H1 (cell line): Measurements from ENCODE around the gene ERH. TPM values are rescaled to one million over a fixed set of nuclear protein-coding genes. Genes with fewer than 3 reads are reported as not detected.

Source experiments
- CTCF ChIA-PET: fragments of 300-600 bp; sonication (Branson Sonifier 250); formaldehyde crosslinking; loops from one replicate; lab custom pipeline; 2021; ENCODE audit not compliant: partially characterized antibody; lab: Charles Lee
- POLR2A ChIA-PET: fragments of 300-600 bp; sonication (Branson Sonifier 250); formaldehyde crosslinking; loops from one replicate; lab custom pipeline; 2021; ENCODE audit warnings: inconsistent platforms; ENCODE audit not compliant: partially characterized antibody; lab: Charles Lee
- DNase-seq, 2 experiments: peaks; one replicate each; pipeline versions ENCODE4 v3.0.0 to v3.0.0-alpha.2; 2010 to 2022; ENCODE audit warnings: low spot score in 2 of 2, low read depth in 1 of 2, mixed read lengths in 1 of 2
- FAIRE-seq: peaks from 2 replicates; lab custom pipeline; 2011; peaks lifted over from hg19 to GRCh38; lab: Jason Lieb, UNC
- H2AFZ ChIP-seq: 2 replicates; pipeline ENCODE4 v1.8.1; 2012; ENCODE audit warnings: low read length, inconsistent platforms
- H2AK5ac ChIP-seq: 2 replicates; pipeline ENCODE4 v1.6.1; 2013; ENCODE audit warnings: low read depth, low read length
- H2BK120ac ChIP-seq: replicated peaks from 2 replicates; pipeline ENCODE3; 2013; ENCODE audit warnings: low read depth, low read length, inconsistent platforms
- H2BK12ac ChIP-seq: 2 replicates; pipeline ENCODE4 v1.6.1; 2013; ENCODE audit warnings: low read depth, low read length
- H2BK15ac ChIP-seq: 2 replicates; pipeline ENCODE4 v1.6.1; 2013; ENCODE audit warnings: low read length
- H2BK20ac ChIP-seq: 2 replicates; pipeline ENCODE4 v1.6.1; 2013; ENCODE audit warnings: low read length
- H2BK5ac ChIP-seq: 2 replicates; pipeline ENCODE4 v1.6.1; 2013; ENCODE audit warnings: low read depth, low read length
- H3K14ac ChIP-seq: 2 replicates; pipeline ENCODE4 v1.6.1; 2013; ENCODE audit warnings: inconsistent platforms; ENCODE audit not compliant: insufficient read length
- H3K18ac ChIP-seq: 2 replicates; pipeline ENCODE4 v1.6.1; 2013; ENCODE audit warnings: low read length; ENCODE audit errors: extremely low read depth
- H3K23ac ChIP-seq: 2 replicates; pipeline ENCODE4 v1.6.1; 2013; ENCODE audit warnings: inconsistent platforms; ENCODE audit not compliant: insufficient read length
- H3K23me2 ChIP-seq: 2 replicates; pipeline ENCODE4 v1.6.1; 2013; ENCODE audit warnings: low read depth, low read length
- H3K27ac ChIP-seq: 2 replicates; pipeline ENCODE4 v1.6.1; 2011; ENCODE audit warnings: low read depth, low read length, inconsistent platforms
- H3K27me3 ChIP-seq, 4 experiments: replicated peaks in 1 of 4; 1 replicate in 1 of 4; 2 replicates in 3 of 4; pipeline versions ENCODE4 v1.6.1 to v1.8.1; 2011 to 2013; ENCODE audit warnings: low read length in 3 of 4, mild to moderate bottlenecking in 3 of 4, inconsistent platforms in 2 of 4, mixed read lengths in 2 of 4, moderate library complexity in 1 of 4; ENCODE audit not compliant: control insufficient read depth in 3 of 4, insufficient read depth in 3 of 4; ENCODE audit errors: extremely low read depth in 1 of 4
- H3K36me3 ChIP-seq, 4 experiments: 2 replicates each; pipeline versions ENCODE4 v1.6.1 to v1.8.1; 2011 to 2013; ENCODE audit warnings: mild to moderate bottlenecking in 4 of 4, low read length in 3 of 4, moderate library complexity in 2 of 4, control low read depth in 1 of 4, inconsistent platforms in 1 of 4; ENCODE audit not compliant: insufficient read depth in 4 of 4, control insufficient read depth in 2 of 4
- H3K4ac ChIP-seq: replicated peaks from 2 replicates; pipeline ENCODE3; 2013; ENCODE audit warnings: low read length, low read depth, mixed read lengths, inconsistent platforms; ENCODE audit not compliant: insufficient read length
- H3K4me1 ChIP-seq, 4 experiments: replicated peaks in 1 of 4; 1 replicate in 1 of 4; 2 replicates in 3 of 4; pipeline versions ENCODE4 v1.6.1 to v1.8.1; 2011 to 2013; ENCODE audit warnings: low read length in 3 of 4, inconsistent platforms in 2 of 4, mixed read lengths in 1 of 4; ENCODE audit not compliant: insufficient read depth in 4 of 4, control insufficient read depth in 3 of 4
- H3K4me2 ChIP-seq, 2 experiments: 2 replicates each; pipeline versions ENCODE4 v1.6.1 to v1.8.1; 2011 to 2013; ENCODE audit warnings: low read depth in 2 of 2, low read length in 2 of 2, control low read depth in 1 of 2, inconsistent platforms in 1 of 2, mild to moderate bottlenecking in 1 of 2; ENCODE audit not compliant: insufficient read depth in 1 of 2
- H3K4me3 ChIP-seq, 4 experiments: fragments of 200-600, 300-600 bp in 1 of 4; sonication (generic), shearing (Covaris generic), sonication (Bioruptor Twin) in 1 of 4; 2 replicates each; pipeline versions ENCODE4 v1.5.1 to v1.8.1; 2011 to 2016; ENCODE audit warnings: low read length in 4 of 4, low read depth in 3 of 4, control low read depth in 2 of 4, inconsistent platforms in 2 of 4, mild to moderate bottlenecking in 2 of 4, mixed read lengths in 1 of 4, moderate library complexity in 1 of 4; ENCODE audit not compliant: insufficient read depth in 2 of 4; ENCODE audit errors: extremely low read depth in 1 of 4
- H3K56ac ChIP-seq: replicated peaks from 2 replicates; pipeline ENCODE3; 2013; ENCODE audit warnings: low read depth, mild to moderate bottlenecking, mixed read lengths, low read length, inconsistent platforms; ENCODE audit not compliant: insufficient read length
- H3K79me1 ChIP-seq: 2 replicates; pipeline ENCODE4 v1.6.1; 2013; ENCODE audit warnings: low read depth, low read length, control low read depth
- H3K79me2 ChIP-seq, 2 experiments: 2 replicates each; pipeline versions ENCODE4 v1.6.1 to v1.8.1; 2012 to 2013; ENCODE audit warnings: low read length in 2 of 2, mild to moderate bottlenecking in 2 of 2, inconsistent platforms in 1 of 2; ENCODE audit not compliant: insufficient read depth in 2 of 2, control insufficient read depth in 1 of 2
- H3K9ac ChIP-seq, 4 experiments: replicated peaks in 1 of 4; 1 replicate in 1 of 4; 2 replicates in 3 of 4; pipeline versions ENCODE4 v1.6.1 to v1.8.1; 2011 to 2013; ENCODE audit warnings: low read depth in 3 of 4, low read length in 3 of 4, control low read depth in 2 of 4, mild to moderate bottlenecking in 2 of 4, moderate library complexity in 2 of 4, inconsistent platforms in 1 of 4; ENCODE audit errors: extremely low read depth in 1 of 4
- H3K9me3 ChIP-seq, 2 experiments: 2 replicates each; pipeline versions ENCODE4 v1.6.1 to v1.8.1; 2012 to 2013; ENCODE audit warnings: mild to moderate bottlenecking in 2 of 2, moderate library complexity in 2 of 2, control low read depth in 1 of 2, inconsistent platforms in 1 of 2, low read depth in 1 of 2, low read length in 1 of 2, mixed read lengths in 1 of 2; ENCODE audit not compliant: insufficient read depth in 2 of 2
- H4K20me1 ChIP-seq, 2 experiments: replicated peaks in 1 of 2; 2 replicates each; pipeline versions ENCODE3 to v1.8.1; 2011 to 2013; ENCODE audit warnings: inconsistent platforms in 2 of 2, low read length in 2 of 2, mild to moderate bottlenecking in 1 of 2; ENCODE audit not compliant: insufficient read depth in 2 of 2, control insufficient read depth in 1 of 2
- H4K5ac ChIP-seq: 2 replicates; pipeline ENCODE4 v1.6.1; 2013; ENCODE audit warnings: low read length, low read depth, mixed read lengths, inconsistent platforms; ENCODE audit not compliant: insufficient read length
- H4K8ac ChIP-seq: 2 replicates; pipeline ENCODE4 v1.8.0; 2013; ENCODE audit warnings: mild to moderate bottlenecking, moderate library complexity, low read length, inconsistent platforms; ENCODE audit not compliant: insufficient read depth; ENCODE audit errors: extremely low read depth
- H4K91ac ChIP-seq: replicated peaks from 2 replicates; pipeline ENCODE3; 2013; ENCODE audit warnings: low read length, mixed read lengths, inconsistent platforms; ENCODE audit not compliant: insufficient read length
- CTBP2 ChIP-seq: IDR thresholded peaks from 2 replicates; pipeline ENCODE4 v1.7.0; 2011; ENCODE audit warnings: borderline replicate concordance, mild to moderate bottlenecking, moderate library complexity, mixed read lengths, low read length; ENCODE audit not compliant: insufficient read depth, insufficient read length
- CTCF ChIP-seq, 3 experiments: IDR thresholded peaks; 1 replicate in 2 of 3; 2 replicates in 1 of 3; pipeline versions ENCODE4 v1.5.1 to v1.6.1; 2011; ENCODE audit warnings: low read length in 3 of 3, mild to moderate bottlenecking in 3 of 3, inconsistent platforms in 2 of 3, low read depth in 1 of 3, moderate library complexity in 1 of 3; ENCODE audit not compliant: insufficient read depth in 1 of 3; ENCODE audit errors: control extremely low read depth in 1 of 3
- KDM4A ChIP-seq: IDR thresholded peaks from one replicate; pipeline ENCODE4 v1.7.1; 2012; ENCODE audit warnings: low read depth, mild to moderate bottlenecking, moderate library complexity, low read length, inconsistent platforms; ENCODE audit not compliant: severe bottlenecking
- RFX5 ChIP-seq: IDR thresholded peaks from 2 replicates; pipeline ENCODE4 v1.6.1; 2011; ENCODE audit warnings: low read depth, low read length, improper control_type of control experiment, borderline replicate concordance
- SIX5 ChIP-seq: IDR thresholded peaks from 2 replicates; pipeline ENCODE4 v1.6.1; 2011; ENCODE audit warnings: mild to moderate bottlenecking, low read depth, low read length
- WGBS, 2 experiments: shearing (Covaris generic) in 1 of 2; methylation state at CpG; one replicate each; pipeline versions ENCODE4 v1.1.6 to v1.1.7; 2013 to 2015; ENCODE audit warnings: low lambda C conversion rate in 2 of 2, mixed read lengths in 2 of 2, inconsistent platforms in 1 of 2, low coverage in 1 of 2, missing lambda C conversion rate in 1 of 2; ENCODE audit not compliant: insufficient replicate concordance in 2 of 2, insufficient coverage in 1 of 2, insufficient read length in 1 of 2; ENCODE audit errors: extremely low coverage in 1 of 2, missing lambda C conversion rate in 1 of 2; 5-methylcytosine and 5-hydroxymethylcytosine counted together
- polyA plus RNA-seq, 7 experiments: library from polyadenylated mRNA; depleted of rRNA in 3 of 7; stranded (reverse) in 5 of 7; unstranded in 2 of 7; fragments of >200 nt in 5 of 7; fragments of 200-250 nt in 2 of 7; gene quantifications; 1 replicate in 5 of 7; 2 replicates in 1 of 7; 4 replicates in 1 of 7; pipeline versions ENCODE4 v1.2.1 to v1.2.3, GENCODE V29; 2011 to 2013; ENCODE audit warnings: missing spikeins in 2 of 7, mixed read lengths in 2 of 7
- total RNA-seq: library from RNA; stranded (reverse); fragmentation: NEBNext Ultra II Directional; extraction: Animal tissue kit (Norgen Biotek cat#: 25700); gene quantifications from 2 replicates; pipeline ENCODE4 v1.2.1, GENCODE V29; 2021
- TF ChIP-seq, protein P1 (sequence below): IDR thresholded peaks from 2 replicates; pipeline ENCODE4 v1.6.1; 2012; ENCODE audit warnings: low read length, inconsistent platforms

The ERH gene
- total and polyA plus RNA-seq, 2 of the 8 experiments (the other 6 are each of a cell fraction or from before 2014, with no cell fraction given) = 329 to 454 TPM

GRCh38 chr14:69350892-69351291 lies 47.2 kb downstream of the ERH start:
- no peak overlapping the region for H2AFZ ChIP-seq
- no peak overlapping the region for H4K5ac ChIP-seq
- no peak overlapping the region for H3K14ac ChIP-seq
- H2BK20ac ChIP-seq = no peak overlapping the region
- TF ChIP-seq CTCF (IDR thresholded peaks at IDR 0.05; ENCODE audit: control extremely low read depth in 1 of 3, insufficient read depth in 1 of 3, low read depth in 1 of 3, low read length in 3 of 3) (no peak), CTBP2 (no peak), RFX5 (no peak), SIX5 (no peak), KDM4A (no peak)
- TF ChIP-seq, protein P1, sequence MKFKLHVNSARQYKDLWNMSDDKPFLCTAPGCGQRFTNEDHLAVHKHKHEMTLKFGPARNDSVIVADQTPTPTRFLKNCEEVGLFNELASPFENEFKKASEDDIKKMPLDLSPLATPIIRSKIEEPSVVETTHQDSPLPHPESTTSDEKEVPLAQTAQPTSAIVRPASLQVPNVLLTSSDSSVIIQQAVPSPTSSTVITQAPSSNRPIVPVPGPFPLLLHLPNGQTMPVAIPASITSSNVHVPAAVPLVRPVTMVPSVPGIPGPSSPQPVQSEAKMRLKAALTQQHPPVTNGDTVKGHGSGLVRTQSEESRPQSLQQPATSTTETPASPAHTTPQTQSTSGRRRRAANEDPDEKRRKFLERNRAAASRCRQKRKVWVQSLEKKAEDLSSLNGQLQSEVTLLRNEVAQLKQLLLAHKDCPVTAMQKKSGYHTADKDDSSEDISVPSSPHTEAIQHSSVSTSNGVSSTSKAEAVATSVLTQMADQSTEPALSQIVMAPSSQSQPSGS = no peak
- TF ChIP-seq, all 59 proteins: peak for 0
- no peak overlapping the region for H3K23ac ChIP-seq
- CTCF ChIA-PET = interaction anchor here (0.6 to 9.8 kb wide), 12 partner anchors 10 to 109 kb away, joined by 3 to 78 read pairs (median 4); no protein-coding TSS in a partner anchor
- H3K9ac ChIP-seq = no peak overlapping the region
- no peak overlapping the region for H2BK12ac ChIP-seq
- no peak overlapping the region for H2AK5ac ChIP-seq
- no peak overlapping the region for H2BK15ac ChIP-seq
- H3K27me3 ChIP-seq = no peaks in the 10 kb centered on the region
- H3K9me3 ChIP-seq = no peaks in the 10 kb centered on the region
- no peak overlapping the region for H3K4me2 ChIP-seq
- H3K27ac ChIP-seq = no peak overlapping the region
- no peak overlapping the region for H3K56ac ChIP-seq
- FAIRE-seq (no peak), DNase-seq (no peak)
- no peak overlapping the region for H4K8ac ChIP-seq
- H3K36me3 ChIP-seq = no peaks in the 10 kb centered on the region
- H4K20me1 ChIP-seq = peaks cover 0 to 1% of the 10 kb centered on the region in 2 experiments
- no peak overlapping the region for H4K91ac ChIP-seq
- no peak overlapping the region for H2BK120ac ChIP-seq
- H3K18ac ChIP-seq = no peak overlapping the region
- H3K79me1 ChIP-seq = no peaks in the 10 kb centered on the region; the same call in 1 of the 2 replicates
- H3K4me3 ChIP-seq = no peak overlapping the region
- H3K23me2 ChIP-seq = no peaks in the 10 kb centered on the region
- H3K4ac ChIP-seq = no peak overlapping the region
- H2BK5ac ChIP-seq = no peak overlapping the region
- H3K4me1 ChIP-seq = peaks cover 0 to 6% (median 2%) of the 10 kb centered on the region in 4 experiments; a peak in 5 of 7 replicates
- POLR2A ChIA-PET = interaction anchor here (1.6 kb wide), 1 partner anchor 10 kb away, joined by 3 read pairs; no protein-coding TSS in a partner anchor
- no peaks in the 10 kb centered on the region for H3K79me2 ChIP-seq
- 95% methylated on average over 5 of the region's 5 CpGs; no CpG with 5 or more reads in 1 of the 2 experiments for whole genome bisulfite sequencing, 2 experiments
